ENCODE measurements around the gene TRAPPC10. TPM values are rescaled to one million over a fixed set of nuclear protein-coding genes. Genes with fewer than 3 reads are reported as not detected.

Gene TRAPPC10
- total and polyA plus RNA-seq, 9 of the 15 experiments (the other 6 are each of a cell fraction or from before 2014, with no cell fraction given): 1.1 to 33.8 (median 24.3) TPM

DNA sequence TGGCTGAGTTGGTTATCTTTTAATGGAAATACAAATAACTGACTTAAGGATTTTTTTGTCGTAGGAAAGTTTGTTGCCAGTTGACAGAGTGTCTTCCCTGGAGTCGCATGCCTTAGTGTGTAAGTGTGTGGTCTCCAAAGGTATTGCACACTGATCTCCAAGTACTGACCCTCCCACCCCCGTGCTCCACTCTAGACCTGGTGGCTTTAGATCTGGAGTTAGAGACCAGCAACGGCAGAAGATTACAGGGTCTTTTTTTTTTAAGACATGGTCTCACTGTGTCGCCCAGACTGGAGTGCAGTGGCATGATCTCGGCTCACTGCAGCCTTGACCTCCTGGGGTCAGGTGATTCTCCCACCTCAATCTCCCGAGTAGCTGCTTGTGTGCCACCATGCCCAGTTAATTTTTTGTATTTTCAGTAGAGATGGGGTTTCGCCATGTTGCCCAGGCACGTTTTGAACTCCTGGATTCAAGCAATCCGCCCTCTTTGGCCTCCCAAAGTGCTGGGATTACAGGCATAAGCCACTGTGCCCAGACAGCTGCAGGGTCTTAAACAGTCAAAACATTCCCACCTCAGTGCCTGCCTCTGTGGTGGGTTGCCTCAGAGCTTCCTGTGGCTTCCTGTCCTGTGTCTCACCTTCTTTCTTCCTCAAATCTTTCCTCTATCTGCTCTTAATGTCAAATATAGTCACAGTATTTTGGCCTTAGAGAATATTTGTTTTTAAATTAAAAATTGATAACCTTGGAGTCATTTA is 6.9 kb downstream of the TRAPPC10 start (continued):
- TF ChIP-seq, protein P1, sequence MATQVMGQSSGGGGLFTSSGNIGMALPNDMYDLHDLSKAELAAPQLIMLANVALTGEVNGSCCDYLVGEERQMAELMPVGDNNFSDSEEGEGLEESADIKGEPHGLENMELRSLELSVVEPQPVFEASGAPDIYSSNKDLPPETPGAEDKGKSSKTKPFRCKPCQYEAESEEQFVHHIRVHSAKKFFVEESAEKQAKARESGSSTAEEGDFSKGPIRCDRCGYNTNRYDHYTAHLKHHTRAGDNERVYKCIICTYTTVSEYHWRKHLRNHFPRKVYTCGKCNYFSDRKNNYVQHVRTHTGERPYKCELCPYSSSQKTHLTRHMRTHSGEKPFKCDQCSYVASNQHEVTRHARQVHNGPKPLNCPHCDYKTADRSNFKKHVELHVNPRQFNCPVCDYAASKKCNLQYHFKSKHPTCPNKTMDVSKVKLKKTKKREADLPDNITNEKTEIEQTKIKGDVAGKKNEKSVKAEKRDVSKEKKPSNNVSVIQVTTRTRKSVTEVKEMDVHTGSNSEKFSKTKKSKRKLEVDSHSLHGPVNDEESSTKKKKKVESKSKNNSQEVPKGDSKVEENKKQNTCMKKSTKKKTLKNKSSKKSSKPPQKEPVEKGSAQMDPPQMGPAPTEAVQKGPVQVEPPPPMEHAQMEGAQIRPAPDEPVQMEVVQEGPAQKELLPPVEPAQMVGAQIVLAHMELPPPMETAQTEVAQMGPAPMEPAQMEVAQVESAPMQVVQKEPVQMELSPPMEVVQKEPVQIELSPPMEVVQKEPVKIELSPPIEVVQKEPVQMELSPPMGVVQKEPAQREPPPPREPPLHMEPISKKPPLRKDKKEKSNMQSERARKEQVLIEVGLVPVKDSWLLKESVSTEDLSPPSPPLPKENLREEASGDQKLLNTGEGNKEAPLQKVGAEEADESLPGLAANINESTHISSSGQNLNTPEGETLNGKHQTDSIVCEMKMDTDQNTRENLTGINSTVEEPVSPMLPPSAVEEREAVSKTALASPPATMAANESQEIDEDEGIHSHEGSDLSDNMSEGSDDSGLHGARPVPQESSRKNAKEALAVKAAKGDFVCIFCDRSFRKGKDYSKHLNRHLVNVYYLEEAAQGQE (IDR thresholded peaks at IDR 0.05; ENCODE audit: borderline replicate concordance): no peak
- TF ChIP-seq, protein P1 (CRISPR knock-in tag; IDR thresholded peaks at IDR 0.05; ENCODE audit: low read depth): no peak
- TF ChIP-seq ZFP1 (CRISPR knock-in tag; IDR thresholded peaks at IDR 0.05) (no peak), ZNF384 (IDR thresholded peaks at IDR 0.05; ENCODE audit: low read depth, low read length) (peak; percentile 24), FOXK2 (conservative IDR thresholded peaks at IDR 0.05 in 1 of 2, IDR thresholded peaks at IDR 0.05 in 1 of 2; ENCODE audit: low read depth in 2 of 2) (0 out of 4 replicates have a peak, but pooled peaks of 1 of the 2 experiments have one; percentile 21), BHLHE40 (IDR thresholded peaks at IDR 0.05; ENCODE audit: low read length) (peak; percentile 20; the same call in 1 of the 2 replicates), ZC3H4 (CRISPR knock-in tag; IDR thresholded peaks at IDR 0.05; ENCODE audit: borderline replicate concordance) (no peak), TAL1 (IDR thresholded peaks at IDR 0.05) (peak; percentile 47; the same call in 1 of the 2 replicates), RBM17 (IDR thresholded peaks at IDR 0.05; ENCODE audit: borderline replicate concordance, low read depth, low read length) (no peak), TARDBP (IDR thresholded peaks at IDR 0.05) (no peak)
- TF ChIP-seq, protein P2, sequence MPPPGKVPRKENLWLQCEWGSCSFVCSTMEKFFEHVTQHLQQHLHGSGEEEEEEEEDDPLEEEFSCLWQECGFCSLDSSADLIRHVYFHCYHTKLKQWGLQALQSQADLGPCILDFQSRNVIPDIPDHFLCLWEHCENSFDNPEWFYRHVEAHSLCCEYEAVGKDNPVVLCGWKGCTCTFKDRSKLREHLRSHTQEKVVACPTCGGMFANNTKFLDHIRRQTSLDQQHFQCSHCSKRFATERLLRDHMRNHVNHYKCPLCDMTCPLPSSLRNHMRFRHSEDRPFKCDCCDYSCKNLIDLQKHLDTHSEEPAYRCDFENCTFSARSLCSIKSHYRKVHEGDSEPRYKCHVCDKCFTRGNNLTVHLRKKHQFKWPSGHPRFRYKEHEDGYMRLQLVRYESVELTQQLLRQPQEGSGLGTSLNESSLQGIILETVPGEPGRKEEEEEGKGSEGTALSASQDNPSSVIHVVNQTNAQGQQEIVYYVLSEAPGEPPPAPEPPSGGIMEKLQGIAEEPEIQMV (tag; conservative IDR thresholded peaks at IDR 0.05; ENCODE audit: low read depth): no peak
- TF ChIP-seq, protein P3, sequence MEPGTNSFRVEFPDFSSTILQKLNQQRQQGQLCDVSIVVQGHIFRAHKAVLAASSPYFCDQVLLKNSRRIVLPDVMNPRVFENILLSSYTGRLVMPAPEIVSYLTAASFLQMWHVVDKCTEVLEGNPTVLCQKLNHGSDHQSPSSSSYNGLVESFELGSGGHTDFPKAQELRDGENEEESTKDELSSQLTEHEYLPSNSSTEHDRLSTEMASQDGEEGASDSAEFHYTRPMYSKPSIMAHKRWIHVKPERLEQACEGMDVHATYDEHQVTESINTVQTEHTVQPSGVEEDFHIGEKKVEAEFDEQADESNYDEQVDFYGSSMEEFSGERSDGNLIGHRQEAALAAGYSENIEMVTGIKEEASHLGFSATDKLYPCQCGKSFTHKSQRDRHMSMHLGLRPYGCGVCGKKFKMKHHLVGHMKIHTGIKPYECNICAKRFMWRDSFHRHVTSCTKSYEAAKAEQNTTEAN (CRISPR knock-in tag; IDR thresholded peaks at IDR 0.05): 0 out of 2 replicates have a peak, but pooled peaks have one; percentile 30

Measured in K562 (cell line).